ENCODE data around the gene KCTD20. TPM values are rescaled to one million over a fixed set of nuclear protein-coding genes. Genes with fewer than 3 reads are reported as not detected.

The KCTD20 gene
- total and polyA plus RNA-seq, 2 experiments from 2014 or later: 27.4 to 56.3 TPM

- Histone ChIP-seq H3K9me3 (ENCODE audit: low read depth) (no peaks in the 10 kb centered on the region), H3K4me2 (no peak overlapping the region), H3K4me3 (no peak overlapping the region), H3K4me1 (ENCODE audit: insufficient read depth) (no peaks in the 10 kb centered on the region), H4K20me1 (ENCODE audit: insufficient read depth, poor library complexity, severe bottlenecking) (no peaks in the 10 kb centered on the region), H3K27me3 (no peaks in the 10 kb centered on the region), H3K79me2 (no peaks in the 10 kb centered on the region), H3K27ac (no peak overlapping the region), H3K9me2 (replicated peaks; ENCODE audit: insufficient read depth) (no peaks in the 10 kb centered on the region), H2AFZ (no peak overlapping the region), H3K36me3 (replicated peaks; ENCODE audit: insufficient read depth, low read depth) (peaks cover 3% of the 10 kb centered on the region)
- DNase-seq (ENCODE audit: low spot score): no peak
- TF ChIP-seq EZH2 (IDR thresholded peaks at IDR 0.05; ENCODE audit: borderline replicate concordance) (no peak), EZH2phosphoT487 (IDR thresholded peaks at IDR 0.05; ENCODE audit: low read depth, severe bottlenecking, unreplicated experiment) (no peak), CTCF (IDR thresholded peaks at IDR 0.05; ENCODE audit: poor library complexity) (no peak)
- 94% methylated on average over 7 of the region's 7 CpGs for WGBS (ENCODE audit: low lambda C conversion rate, missing lambda C conversion rate)
These were observed 48.7 kb downstream of the KCTD20 start for GRCh38 chr6:36491378-36491965.

GRCh38 chr6:36492092-36492491, 49.3 kb downstream of the KCTD20 start:
- Histone ChIP-seq H4K20me1 (ENCODE audit: insufficient read depth, poor library complexity, severe bottlenecking) (no peaks in the 10 kb centered on the region), H3K4me2 (no peak overlapping the region), H3K36me3 (replicated peaks; ENCODE audit: insufficient read depth, low read depth) (peaks cover 4% of the 10 kb centered on the region), H3K9me3 (ENCODE audit: low read depth) (no peaks in the 10 kb centered on the region), H3K4me1 (ENCODE audit: insufficient read depth) (no peaks in the 10 kb centered on the region), H2AFZ (no peak overlapping the region), H3K9me2 (replicated peaks; ENCODE audit: insufficient read depth) (no peaks in the 10 kb centered on the region), H3K79me2 (no peaks in the 10 kb centered on the region), H3K4me3 (no peak overlapping the region), H3K27ac (no peak overlapping the region), H3K27me3 (no peaks in the 10 kb centered on the region)
- 94% methylated on average over 4 of the region's 4 CpGs for WGBS (ENCODE audit: low lambda C conversion rate, missing lambda C conversion rate)
- TF ChIP-seq CTCF (IDR thresholded peaks at IDR 0.05; ENCODE audit: poor library complexity) (no peak), EZH2phosphoT487 (IDR thresholded peaks at IDR 0.05; ENCODE audit: low read depth, severe bottlenecking, unreplicated experiment) (no peak), EZH2 (IDR thresholded peaks at IDR 0.05; ENCODE audit: borderline replicate concordance) (no peak)
- DNase-seq (ENCODE audit: low spot score): no peak

GRCh38 chr6:36492621-36493020, 49.8 kb downstream of the KCTD20 start:
- H3K36me3 ChIP-seq (replicated peaks; ENCODE audit: insufficient read depth, low read depth): peaks cover 4% of the 10 kb centered on the region
- H2AFZ ChIP-seq: no peak overlapping the region
- H3K4me3 ChIP-seq: no peak overlapping the region
- H3K27me3 ChIP-seq: no peaks in the 10 kb centered on the region
- no peak overlapping the region for H3K4me2 ChIP-seq
- no peaks in the 10 kb centered on the region for H3K79me2 ChIP-seq
- H4K20me1 ChIP-seq (ENCODE audit: insufficient read depth, poor library complexity, severe bottlenecking): no peaks in the 10 kb centered on the region
- no peak for DNase-seq (ENCODE audit: low spot score)
- H3K9me2 ChIP-seq (replicated peaks; ENCODE audit: insufficient read depth): no peaks in the 10 kb centered on the region
- H3K27ac ChIP-seq: no peak overlapping the region
- WGBS (ENCODE audit: low lambda C conversion rate, missing lambda C conversion rate): 100% methylated on average over 1 of the region's 1 CpG
- TF ChIP-seq EZH2 (IDR thresholded peaks at IDR 0.05; ENCODE audit: borderline replicate concordance) (no peak), EZH2phosphoT487 (IDR thresholded peaks at IDR 0.05; ENCODE audit: low read depth, severe bottlenecking, unreplicated experiment) (no peak), CTCF (IDR thresholded peaks at IDR 0.05; ENCODE audit: poor library complexity) (no peak)
- no peaks in the 10 kb centered on the region for H3K9me3 ChIP-seq (ENCODE audit: low read depth)
- no peaks in the 10 kb centered on the region for H3K4me1 ChIP-seq (ENCODE audit: insufficient read depth)
